ENCODE data around the gene CRLF1. TPM values are rescaled to one million over a fixed set of nuclear protein-coding genes. Genes with fewer than 3 reads are reported as not detected.

CRLF1 gene
- polyA plus RNA-seq, 1 experiment = 5.6 TPM

DNA sequence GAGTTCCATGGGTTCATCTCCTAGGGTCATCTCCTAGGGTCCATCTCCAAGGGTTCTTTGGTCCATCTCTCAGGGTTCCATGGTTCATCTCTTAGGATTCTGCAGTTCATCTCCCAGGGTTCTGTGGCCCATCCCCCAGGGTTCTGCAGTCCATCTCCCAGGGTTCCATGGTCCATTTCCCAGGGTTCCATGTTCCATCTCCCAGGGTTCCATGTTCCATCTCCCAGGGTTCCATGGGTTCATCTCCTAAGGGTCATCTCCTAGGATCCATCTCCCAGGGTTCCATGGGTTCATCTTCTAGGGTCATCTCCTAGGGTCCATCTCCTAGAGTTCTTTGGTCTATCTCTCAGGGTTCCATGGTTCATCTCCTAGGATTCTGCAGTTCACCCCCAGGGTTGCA, 11.0 kb upstream of the CRLF1 start:
- peaks cover 14% of the 10 kb centered on the region for H3K27me3 ChIP-seq (ENCODE audit: control insufficient read depth, insufficient read depth, low read length)
- TF ChIP-seq, protein P1, sequence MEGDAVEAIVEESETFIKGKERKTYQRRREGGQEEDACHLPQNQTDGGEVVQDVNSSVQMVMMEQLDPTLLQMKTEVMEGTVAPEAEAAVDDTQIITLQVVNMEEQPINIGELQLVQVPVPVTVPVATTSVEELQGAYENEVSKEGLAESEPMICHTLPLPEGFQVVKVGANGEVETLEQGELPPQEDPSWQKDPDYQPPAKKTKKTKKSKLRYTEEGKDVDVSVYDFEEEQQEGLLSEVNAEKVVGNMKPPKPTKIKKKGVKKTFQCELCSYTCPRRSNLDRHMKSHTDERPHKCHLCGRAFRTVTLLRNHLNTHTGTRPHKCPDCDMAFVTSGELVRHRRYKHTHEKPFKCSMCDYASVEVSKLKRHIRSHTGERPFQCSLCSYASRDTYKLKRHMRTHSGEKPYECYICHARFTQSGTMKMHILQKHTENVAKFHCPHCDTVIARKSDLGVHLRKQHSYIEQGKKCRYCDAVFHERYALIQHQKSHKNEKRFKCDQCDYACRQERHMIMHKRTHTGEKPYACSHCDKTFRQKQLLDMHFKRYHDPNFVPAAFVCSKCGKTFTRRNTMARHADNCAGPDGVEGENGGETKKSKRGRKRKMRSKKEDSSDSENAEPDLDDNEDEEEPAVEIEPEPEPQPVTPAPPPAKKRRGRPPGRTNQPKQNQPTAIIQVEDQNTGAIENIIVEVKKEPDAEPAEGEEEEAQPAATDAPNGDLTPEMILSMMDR (IDR thresholded peaks at IDR 0.05; ENCODE audit: insufficient read depth, low read depth, low read length) = no peak
- no peaks in the 10 kb centered on the region for H3K36me3 ChIP-seq (ENCODE audit: control insufficient read depth, insufficient read depth, low read length)
- POLR2A ChIA-PET = no interaction called here
- no peak for DNase-seq (ENCODE audit: low read depth)
- H3K4me3 ChIP-seq (ENCODE audit: low read depth, low read length) = no peak overlapping the region
- CTCF ChIA-PET = no interaction called here

DNA sequence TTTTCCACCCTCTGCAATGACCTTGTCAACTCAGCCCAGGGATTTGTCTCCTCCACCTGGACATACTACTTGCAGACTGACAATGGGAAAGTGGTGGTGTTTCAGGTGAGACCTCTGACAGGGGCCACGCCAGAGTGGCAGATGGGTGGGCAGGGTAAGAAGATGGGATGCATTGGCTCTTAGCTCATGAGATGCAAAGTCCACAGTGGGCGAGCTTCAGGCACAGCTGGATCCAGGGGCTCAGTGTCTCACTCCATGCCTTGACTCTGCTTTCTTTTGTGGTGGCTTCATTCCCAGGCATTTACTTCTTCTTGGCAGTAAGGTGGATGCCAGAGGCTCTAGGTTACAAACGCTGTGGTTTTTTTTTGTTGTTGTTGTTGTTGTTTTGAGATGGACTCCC, 9.4 kb upstream of the CRLF1 start:
- POLR2A ChIA-PET = no interaction called here
- Histone ChIP-seq H3K36me3 (ENCODE audit: control insufficient read depth, insufficient read depth, low read length) (no peaks in the 10 kb centered on the region), H3K27me3 (ENCODE audit: control insufficient read depth, insufficient read depth, low read length) (peaks cover 26% of the 10 kb centered on the region), H3K4me3 (ENCODE audit: low read depth, low read length) (no peak overlapping the region)
- CTCF ChIA-PET = interaction anchor here (0.6 kb wide), 1 partner anchor 231 kb away, joined by 3 read pairs; no protein-coding TSS in a partner anchor
- DNase-seq (ENCODE audit: low read depth) = no peak
- TF ChIP-seq, protein P1 (IDR thresholded peaks at IDR 0.05; ENCODE audit: insufficient read depth, low read depth, low read length) = no peak

DNA sequence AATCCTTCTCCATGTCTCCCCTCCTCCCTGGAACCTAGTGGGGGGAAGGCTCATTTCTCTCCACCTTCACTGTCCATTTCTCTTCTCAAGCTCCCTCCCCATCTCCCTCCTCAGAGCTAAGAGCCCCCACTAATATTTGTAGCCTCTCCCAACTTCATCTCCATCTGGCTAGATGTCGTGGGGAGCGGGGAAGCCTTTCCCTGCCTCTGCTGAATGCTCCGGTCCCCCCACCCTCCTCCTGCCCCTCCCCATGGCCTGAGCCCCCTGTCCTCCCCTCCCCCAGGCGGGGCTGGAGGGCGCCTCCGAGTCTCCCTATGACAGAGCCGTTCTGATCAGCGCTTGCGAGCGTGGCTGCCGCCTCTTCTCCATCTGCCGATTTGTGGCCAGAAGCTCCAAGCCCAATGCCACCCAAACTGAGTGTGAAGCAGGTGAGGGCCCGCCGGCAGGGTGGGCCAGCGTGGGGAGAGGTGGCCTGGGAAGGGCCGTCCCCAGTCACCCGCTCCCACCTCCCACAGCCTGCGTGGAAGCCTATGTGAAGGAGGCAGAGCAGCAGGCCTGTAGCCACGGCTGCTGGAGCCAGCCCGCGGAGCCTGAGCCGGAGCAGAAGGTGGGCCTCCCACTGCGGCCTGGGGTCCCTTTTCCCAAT, 7.1 kb upstream of the CRLF1 start:
- Histone ChIP-seq H3K27me3 (ENCODE audit: control insufficient read depth, insufficient read depth, low read length) (peaks cover 39% of the 10 kb centered on the region), H3K36me3 (ENCODE audit: control insufficient read depth, insufficient read depth, low read length) (no peaks in the 10 kb centered on the region), H3K4me3 (ENCODE audit: low read depth, low read length) (no peak overlapping the region)
- DNase-seq (ENCODE audit: low read depth) = no peak
- TF ChIP-seq, protein P1 (IDR thresholded peaks at IDR 0.05; ENCODE audit: insufficient read depth, low read depth, low read length) = no peak
- ChIA-PET CTCF (interaction anchor here (0.6 kb wide), 1 partner anchor 215 kb away, joined by 3 read pairs; no protein-coding TSS in a partner anchor), POLR2A (no interaction called here)

DNA sequence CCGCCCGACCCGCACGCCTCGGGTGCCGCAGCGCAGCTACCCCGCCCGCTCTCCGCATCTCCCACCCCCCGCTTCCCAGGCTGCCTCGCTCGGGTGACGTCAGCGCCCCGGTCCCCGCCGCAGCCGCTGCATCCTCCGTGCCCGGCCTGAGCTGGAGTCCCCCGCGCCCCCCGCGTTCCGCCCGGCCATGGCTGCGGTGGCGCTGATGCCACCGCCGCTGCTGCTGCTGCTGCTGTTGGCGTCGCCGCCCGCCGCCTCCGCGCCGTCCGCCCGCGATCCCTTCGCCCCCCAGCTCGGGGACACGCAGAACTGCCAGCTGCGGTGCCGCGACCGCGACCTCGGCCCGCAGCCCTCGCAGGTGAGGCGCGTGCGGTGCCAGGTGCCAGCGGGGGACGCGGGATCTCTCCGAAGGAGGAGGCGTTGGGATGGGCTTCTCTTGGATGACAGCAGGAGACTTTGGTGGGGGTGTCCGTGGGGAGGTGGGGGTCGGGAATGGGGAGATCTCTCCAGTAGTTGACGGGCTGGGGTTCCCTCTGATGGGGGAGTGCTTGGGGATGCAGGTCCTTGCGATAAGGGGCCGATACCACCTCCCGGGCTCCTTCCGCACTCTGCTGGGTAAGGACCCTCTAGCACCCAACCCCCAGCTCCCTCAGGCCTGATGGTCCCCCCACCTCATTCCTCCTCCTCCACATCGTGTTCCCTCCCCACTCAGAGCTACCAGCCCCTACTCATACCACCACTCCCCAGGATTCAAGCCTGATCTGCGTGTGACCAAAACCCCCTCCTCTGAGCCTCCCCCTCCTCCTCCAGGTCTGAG, 6.4 kb upstream of the CRLF1 start, which contains the start of gene TMEM59L:
TMEM59L (plus strand) TSS at position 99 of the 817 bp plus-strand sequence; CDS start at position 188, 89 bp downstream.
- Histone ChIP-seq H3K36me3 (ENCODE audit: control insufficient read depth, insufficient read depth, low read length) (no peaks in the 10 kb centered on the region), H3K4me3 (ENCODE audit: low read depth, low read length) (peak within 1 kb of the TSS; percentile 40), H3K27me3 (ENCODE audit: control insufficient read depth, insufficient read depth, low read length) (peaks cover 47% of the 10 kb centered on the region)
- ChIA-PET CTCF (interaction anchor here (1.0 kb wide), 2 partner anchors 16 to 17 kb away, joined by 3 to 5 read pairs; no protein-coding TSS in a partner anchor), POLR2A (no interaction called here)
- TF ChIP-seq, protein P1 (IDR thresholded peaks at IDR 0.05; ENCODE audit: insufficient read depth, low read depth, low read length) = no peak
- no peak for DNase-seq (ENCODE audit: low read depth)
